VCaP (cell line): Measurements from ENCODE around the gene SP6.

Experiments
- H3K27ac ChIP-seq: fragments of 450-650 bp; 2 replicates; pipeline ENCODE4 v1.5.1; 2017
- CTCF ChIP-seq: fragments of 450-650 bp; conservative IDR thresholded peaks from 2 replicates; pipeline ENCODE4 v1.5.1; 2017; ENCODE audit warnings: mild to moderate bottlenecking, moderate library complexity

Gene SP6

DNA sequence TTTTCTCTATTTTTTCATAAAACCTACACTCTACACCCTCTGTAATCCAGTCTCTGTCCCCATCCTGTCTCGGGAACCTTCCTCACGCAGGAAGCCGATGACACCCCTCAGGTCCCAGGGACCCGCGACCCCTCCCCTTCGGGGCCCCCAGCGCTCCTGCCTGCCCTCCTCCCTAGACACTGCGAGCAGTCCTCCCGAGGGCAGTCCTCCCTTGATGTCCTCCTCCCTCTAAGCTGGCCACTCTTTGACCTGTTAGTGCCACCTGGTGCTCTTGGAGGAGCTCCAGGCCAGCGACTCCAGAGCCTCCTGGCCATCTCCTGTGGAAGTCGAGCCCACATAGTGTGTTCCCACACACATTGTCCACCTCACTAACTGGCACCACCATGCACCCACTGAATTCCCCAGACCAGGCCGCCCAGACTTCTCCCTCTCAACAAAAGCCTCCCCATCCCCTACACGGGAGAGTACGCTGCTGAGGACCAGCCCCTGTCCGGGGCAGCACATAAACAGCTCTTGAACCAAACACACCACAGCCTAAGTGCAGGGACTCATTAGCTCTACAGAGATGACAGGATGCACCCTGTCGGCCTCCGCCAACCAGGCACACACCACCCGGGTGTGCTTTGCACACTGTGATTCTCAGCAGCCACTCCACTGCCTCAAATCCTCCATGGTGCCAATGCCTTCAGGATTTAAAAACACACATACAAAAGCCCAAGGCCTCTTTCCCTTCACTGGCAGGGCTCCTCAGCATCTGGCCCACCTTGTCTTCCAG is 38.6 kb downstream of the SP6 start:
- no peak for TF ChIP-seq CTCF

GRCh38 chr17:47811709-47812108 is 39.3 kb downstream of the SP6 start:
- peak overlapping the region; percentile 59; the same call in 1 of the 2 replicates for H3K27ac ChIP-seq
- TF ChIP-seq CTCF: no peak

More for the DNA sequence above, 38.6 kb downstream of the SP6 start:
- H3K27ac ChIP-seq: no peak overlapping the region

GRCh38 chr17:47810901-47811635 is 39.9 kb downstream of the SP6 start:
- peak overlapping the region; percentile 59 for H3K27ac ChIP-seq

GRCh38 chr17:47810200-47810821 is 40.7 kb downstream of the SP6 start:
- peak overlapping the region; percentile 59 for H3K27ac ChIP-seq
- TF ChIP-seq CTCF: no peak

More at GRCh38 chr17:47810901-47811635, 39.9 kb downstream of the SP6 start:
- no peak for TF ChIP-seq CTCF

DNA sequence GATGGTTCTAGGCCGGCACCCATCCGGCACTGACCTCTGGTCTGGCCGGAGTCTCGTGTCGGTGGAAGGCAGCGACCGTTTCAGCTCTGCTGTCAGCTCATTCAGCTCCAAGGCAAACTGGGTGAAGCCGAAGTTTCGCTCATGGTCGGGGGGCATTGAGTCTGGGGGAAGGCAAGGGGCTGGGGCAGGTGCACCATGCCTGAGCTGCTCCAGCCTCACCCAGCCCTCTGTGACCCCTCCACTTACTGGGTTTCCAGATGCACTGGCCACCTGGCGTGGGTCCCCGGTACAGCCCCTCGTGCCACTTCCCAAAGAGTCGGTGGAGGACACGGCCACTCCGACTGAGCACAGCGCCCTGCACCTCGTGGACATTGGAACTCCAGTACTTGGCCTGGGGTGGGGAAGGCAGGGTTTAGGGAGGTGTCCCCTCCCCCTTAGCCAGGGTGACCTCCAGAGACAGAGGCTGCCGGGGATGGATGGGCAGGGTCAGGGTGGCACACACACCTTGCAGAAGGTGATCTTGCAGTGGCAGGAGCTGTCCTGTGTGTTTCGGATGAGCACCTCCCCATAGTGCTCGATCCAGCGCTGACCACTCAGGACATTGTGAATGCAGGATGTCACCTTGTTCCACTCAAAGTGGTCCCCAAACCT is 42.0 kb downstream of the SP6 start:
- peak overlapping the region; percentile 59; the same call in 1 of the 2 replicates for H3K27ac ChIP-seq
- TF ChIP-seq CTCF: no peak

DNA sequence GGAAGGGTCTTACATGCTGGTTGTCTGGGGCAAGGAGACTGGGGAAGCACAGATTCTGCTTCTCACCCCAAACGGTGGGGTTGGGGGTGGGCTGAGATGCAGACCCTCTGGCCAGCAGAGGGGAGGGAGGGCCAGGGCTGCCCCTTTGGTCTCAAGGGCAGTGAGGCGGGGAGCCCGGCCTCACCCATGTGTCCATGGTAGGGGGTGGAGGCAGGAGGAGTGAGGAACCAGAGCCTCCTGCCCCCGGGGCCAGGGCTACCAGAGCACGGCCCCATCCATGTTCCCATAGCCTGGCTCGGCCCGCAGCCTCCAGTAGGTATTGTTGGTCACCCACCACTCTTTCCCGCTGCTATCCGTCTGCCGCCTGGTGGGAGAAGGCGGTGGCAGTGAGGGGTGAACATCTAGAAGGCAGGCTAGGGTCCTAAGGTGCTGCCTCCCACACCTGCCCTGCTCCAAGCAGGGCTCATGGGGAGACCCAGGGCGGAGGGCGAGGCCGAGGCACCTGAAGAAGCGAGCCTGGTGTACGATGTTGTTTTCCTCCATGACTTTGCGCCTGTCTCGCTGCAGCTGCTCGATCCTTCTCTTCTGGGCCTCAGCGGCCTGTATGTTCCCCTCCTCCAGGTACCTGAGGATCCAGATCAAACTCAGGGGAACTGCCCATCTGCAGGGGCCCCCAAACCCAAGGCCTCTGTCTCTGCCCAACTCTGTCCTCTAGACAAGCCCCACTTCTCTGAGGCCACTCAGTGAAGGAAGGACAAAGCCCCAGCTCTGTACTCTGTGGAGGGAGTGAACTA is 42.7 kb downstream of the SP6 start:
- no peak for TF ChIP-seq CTCF
- H3K27ac ChIP-seq: no peak overlapping the region
